ENCODE results near the gene TMC4. TPM values are rescaled to one million over a fixed set of nuclear protein-coding genes. Genes with fewer than 3 reads are reported as not detected.
"Not testable (repeated sequence)": the region's sequence is repeated elsewhere in the genome, so short reads cannot be mapped to it uniquely, and the experiment has no call there.

The TMC4 gene
- polyA plus RNA-seq, 1 donor = 3.4 TPM

- no peak for DNase-seq (ENCODE audit: low read depth)
Measured at GRCh38 chr19:54179262-54179852, 6.4 kb upstream of the TMC4 start.

- DNase-seq (ENCODE audit: low read depth) = no peak
Measured at GRCh38 chr19:54178581-54179261, 5.8 kb upstream of the TMC4 start.

GRCh38 chr19:54173951-54174834, 1.2 kb upstream of the TMC4 start:
- DNase-seq (ENCODE audit: low read depth) = no peak

- no peak for DNase-seq (ENCODE audit: low read depth)
Measured at GRCh38 chr19:54173359-54173699, 369 bp upstream of the TMC4 start.

- not testable (repeated sequence) for DNase-seq (ENCODE audit: low read depth)
Measured at GRCh38 chr19:54171736-54172431, 1.1 kb downstream of the TMC4 start.

GRCh38 chr19:54169149-54169740, 3.7 kb downstream of the TMC4 start:
- no peak for DNase-seq (ENCODE audit: low read depth)

- DNase-seq (ENCODE audit: low read depth) = no peak
Measured at GRCh38 chr19:54168174-54168917, 4.6 kb downstream of the TMC4 start.

GRCh38 chr19:54165222-54165621, 7.7 kb downstream of the TMC4 start:
- no peak for DNase-seq (ENCODE audit: low read depth)

- no peak for DNase-seq (ENCODE audit: low read depth)
Measured at GRCh38 chr19:54164369-54165068, 8.4 kb downstream of the TMC4 start.

GRCh38 chr19:54162884-54163283, 10.1 kb downstream of the TMC4 start:
- DNase-seq (ENCODE audit: low read depth) = no peak

GRCh38 chr19:54162241-54162805, 10.6 kb downstream of the TMC4 start:
- DNase-seq (ENCODE audit: low read depth) = no peak

- DNase-seq (ENCODE audit: low read depth) = no peak
Measured at GRCh38 chr19:54160854-54161253, 12.1 kb downstream of the TMC4 start.

GRCh38 chr19:54160182-54160811, 12.7 kb downstream of the TMC4 start:
- no peak for DNase-seq (ENCODE audit: low read depth)

- DNase-seq (ENCODE audit: low read depth) = peak; percentile 100
Measured at GRCh38 chr19:54159352-54160181, 13.4 kb downstream of the TMC4 start, which contains the start of gene LENG1. LENG1 (minus strand) TSS chr19:54159721; CDS start chr19:54159695, 26 bp downstream.

- no peak for DNase-seq (ENCODE audit: low read depth)
Measured at GRCh38 chr19:54158812-54159351, 14.1 kb downstream of the TMC4 start.

GRCh38 chr19:54156953-54157352, 16.0 kb downstream of the TMC4 start:
- DNase-seq (ENCODE audit: low read depth) = no peak

- DNase-seq (ENCODE audit: low read depth) = no peak
Measured at GRCh38 chr19:54156490-54156889, 16.5 kb downstream of the TMC4 start.

- no peak for DNase-seq (ENCODE audit: low read depth)
Measured at GRCh38 chr19:54155694-54156093, 17.3 kb downstream of the TMC4 start.
